GM18870 (cell line): ENCODE data around the gene RGS12.

ENCODE experiments used
- ATAC-seq: cut with Tn5 transposase; IDR thresholded peaks from one replicate; pipeline ENCODE4 v1.9.1; 2021; ENCODE audit warnings: moderate library complexity; ENCODE audit not compliant: unreplicated experiment

The RGS12 gene

DNA sequence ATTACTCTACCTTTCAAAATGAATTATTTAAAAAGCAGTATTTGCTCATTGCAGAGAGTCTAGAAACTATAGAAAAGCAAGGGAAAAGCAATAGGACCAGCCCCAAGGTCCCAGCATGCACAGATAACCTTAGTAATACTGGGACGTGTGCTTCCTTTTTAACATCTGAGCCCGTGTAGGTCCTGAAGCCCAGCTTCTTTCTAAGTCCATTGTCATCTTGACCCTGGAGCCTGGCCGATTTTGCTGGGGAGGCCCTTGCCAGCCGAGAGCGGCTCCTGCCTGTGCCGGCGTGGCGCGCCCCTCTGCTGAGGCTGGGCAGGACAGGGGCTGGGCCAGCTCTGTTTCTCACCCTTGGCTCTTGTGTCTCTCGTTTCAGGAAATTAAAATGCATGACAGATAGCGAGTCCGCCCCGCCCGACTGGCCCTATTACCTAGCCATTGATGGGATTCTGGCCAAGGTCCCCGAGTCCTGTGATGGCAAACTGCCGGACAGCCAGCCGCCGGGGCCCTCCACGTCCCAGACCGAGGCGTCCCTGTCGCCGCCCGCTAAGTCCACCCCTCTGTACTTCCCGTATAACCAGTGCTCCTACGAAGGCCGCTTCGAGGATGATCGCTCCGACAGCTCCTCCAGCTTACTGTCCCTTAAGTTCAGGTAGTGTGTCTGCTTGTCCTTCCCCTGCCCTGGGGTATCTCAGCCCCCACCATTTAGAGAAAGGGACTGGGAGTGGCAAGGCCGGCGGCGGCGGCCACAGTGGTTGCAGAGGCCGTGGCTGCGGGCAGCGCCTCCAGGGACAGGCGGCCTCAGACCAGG is 39.8 kb upstream of the RGS12 start:
- ATAC-seq, result no peak

DNA sequence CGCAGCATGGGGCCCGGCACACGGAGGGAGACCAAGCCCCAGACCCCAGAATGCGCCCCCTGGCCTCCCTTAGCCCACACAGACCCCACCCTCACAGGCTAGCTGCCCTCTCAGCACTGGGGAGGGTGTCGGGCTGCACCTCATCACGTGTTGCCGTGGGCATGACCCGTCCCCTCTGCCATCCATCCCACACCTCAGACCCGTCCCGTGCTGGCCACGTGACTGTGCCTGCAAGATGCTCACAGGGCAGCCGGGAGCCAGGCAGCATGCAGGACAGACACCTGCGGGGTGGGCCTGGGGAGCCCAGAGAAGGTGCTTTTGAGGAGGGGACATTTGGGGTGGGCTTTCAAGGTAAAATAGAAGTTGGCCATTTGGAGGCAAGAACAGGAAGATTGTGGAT is 39.0 kb upstream of the RGS12 start:
- ATAC-seq, result no peak

DNA sequence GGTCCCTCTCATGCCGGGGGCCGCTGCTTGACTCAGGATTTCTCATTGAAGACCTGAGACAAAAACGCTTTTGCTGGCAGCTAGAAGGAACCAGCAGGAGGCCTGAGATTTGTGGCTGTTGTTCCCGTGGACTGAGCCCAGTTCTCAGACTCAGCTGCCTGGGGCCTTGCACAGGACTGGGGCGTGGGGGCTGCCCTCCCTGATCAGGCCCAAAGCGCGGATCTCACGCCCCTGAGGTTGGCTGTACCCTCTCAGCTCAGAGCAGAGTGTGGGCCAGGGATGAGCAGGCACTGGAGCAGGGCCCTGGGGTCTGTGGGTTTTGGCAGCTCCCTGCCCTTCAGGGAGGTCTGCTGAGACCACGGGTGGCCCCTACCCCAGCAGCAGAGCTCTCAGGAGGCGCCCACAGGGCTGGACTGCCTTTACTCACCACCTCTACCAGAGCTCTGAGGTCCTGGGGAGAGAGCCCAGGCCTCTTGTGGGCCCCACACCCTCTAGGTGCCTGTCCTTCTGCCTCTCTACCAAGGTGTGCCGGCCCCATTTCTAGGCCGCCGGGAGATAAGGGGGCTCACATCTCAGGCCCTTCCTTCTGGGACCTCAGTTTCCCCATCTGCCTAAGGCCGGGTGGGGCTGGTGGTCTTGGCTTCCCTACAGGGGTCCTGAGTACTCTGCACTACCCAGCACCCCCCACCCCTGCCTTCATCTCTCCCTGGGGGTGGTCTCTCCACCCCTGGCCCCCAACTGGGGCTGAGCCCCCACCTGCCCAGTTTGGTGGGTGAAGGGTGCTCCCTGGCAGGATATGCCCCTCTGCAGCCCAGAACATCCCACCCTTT is 38.3 kb upstream of the RGS12 start:
- no peak for ATAC-seq

DNA sequence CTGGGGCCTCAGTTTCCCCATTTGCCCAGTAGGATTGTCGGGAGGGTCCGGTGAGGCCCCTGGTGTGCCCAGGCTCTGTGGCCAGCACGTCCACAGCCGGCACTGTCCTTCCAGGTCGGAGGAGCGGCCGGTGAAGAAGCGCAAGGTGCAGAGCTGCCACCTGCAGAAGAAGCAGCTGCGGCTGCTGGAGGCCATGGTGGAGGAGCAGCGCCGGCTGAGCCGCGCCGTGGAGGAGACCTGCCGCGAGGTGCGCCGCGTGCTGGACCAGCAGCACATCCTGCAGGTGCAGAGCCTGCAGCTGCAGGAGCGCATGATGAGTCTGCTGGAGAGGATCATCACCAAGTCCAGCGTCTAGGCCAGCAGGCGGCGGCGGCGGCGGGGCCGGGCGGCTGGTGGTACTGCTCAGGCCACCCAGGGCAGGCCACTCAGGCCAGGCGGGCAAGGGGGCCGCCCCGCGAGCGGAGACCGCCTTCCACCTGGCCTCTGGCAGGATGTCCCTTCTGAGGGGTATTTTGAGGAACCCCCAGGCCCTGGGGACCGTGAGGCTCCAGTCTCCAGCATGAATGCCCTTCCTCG is 37.1 kb upstream of the RGS12 start:
- no peak for ATAC-seq

DNA sequence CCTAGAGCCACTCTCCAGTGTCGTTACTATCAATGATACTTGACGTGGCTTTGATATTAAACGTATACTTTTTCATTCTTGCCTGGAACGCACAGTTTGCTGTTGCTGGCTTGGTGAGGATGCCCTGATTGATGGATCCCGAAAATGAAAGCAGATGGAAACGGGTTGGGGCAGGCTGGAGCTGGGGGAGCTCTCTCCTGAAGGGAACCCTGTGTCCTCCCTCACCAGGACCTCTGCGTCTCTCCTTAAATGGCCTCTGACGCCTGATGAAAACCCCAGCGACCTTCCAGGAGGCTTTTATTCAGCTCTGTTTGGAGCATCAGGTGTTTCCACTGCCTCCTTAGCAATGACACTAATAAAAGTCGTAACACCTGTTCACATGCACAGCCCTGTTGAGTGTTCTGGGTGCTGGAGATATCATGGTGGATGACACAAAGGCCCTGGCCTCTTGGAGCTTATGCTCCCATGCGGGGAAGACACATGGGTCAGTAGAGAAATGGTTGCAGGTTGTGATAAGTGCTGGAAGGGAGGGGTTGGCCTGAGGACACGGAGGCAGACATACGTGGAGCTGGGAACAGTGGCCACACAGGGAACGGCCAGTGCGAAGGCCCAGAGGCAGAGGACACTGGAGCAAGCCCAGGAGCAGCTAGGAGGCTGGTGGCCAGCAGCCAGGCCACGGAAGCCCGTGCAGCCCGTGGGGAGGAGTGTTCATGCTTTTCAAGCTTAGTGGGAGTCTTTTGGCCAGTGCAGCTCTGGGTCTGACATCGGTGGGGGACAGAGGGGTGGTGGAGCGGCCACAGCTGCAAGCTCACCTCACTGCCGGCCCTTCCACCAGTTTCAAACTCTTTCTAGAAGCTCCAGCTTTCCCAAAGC is 36.4 kb upstream of the RGS12 start:
- no peak for ATAC-seq

- no peak for ATAC-seq
Measured at GRCh38 chr4:3257103-3257555, 35.7 kb upstream of the RGS12 start.

GRCh38 chr4:3257556-3258482 is 35.0 kb upstream of the RGS12 start:
- ATAC-seq, result no peak

- no peak for ATAC-seq
Measured at GRCh38 chr4:3261411-3262207, 31.2 kb upstream of the RGS12 start.

GRCh38 chr4:3262208-3263052 is 30.4 kb upstream of the RGS12 start:
- ATAC-seq, result no peak

DNA sequence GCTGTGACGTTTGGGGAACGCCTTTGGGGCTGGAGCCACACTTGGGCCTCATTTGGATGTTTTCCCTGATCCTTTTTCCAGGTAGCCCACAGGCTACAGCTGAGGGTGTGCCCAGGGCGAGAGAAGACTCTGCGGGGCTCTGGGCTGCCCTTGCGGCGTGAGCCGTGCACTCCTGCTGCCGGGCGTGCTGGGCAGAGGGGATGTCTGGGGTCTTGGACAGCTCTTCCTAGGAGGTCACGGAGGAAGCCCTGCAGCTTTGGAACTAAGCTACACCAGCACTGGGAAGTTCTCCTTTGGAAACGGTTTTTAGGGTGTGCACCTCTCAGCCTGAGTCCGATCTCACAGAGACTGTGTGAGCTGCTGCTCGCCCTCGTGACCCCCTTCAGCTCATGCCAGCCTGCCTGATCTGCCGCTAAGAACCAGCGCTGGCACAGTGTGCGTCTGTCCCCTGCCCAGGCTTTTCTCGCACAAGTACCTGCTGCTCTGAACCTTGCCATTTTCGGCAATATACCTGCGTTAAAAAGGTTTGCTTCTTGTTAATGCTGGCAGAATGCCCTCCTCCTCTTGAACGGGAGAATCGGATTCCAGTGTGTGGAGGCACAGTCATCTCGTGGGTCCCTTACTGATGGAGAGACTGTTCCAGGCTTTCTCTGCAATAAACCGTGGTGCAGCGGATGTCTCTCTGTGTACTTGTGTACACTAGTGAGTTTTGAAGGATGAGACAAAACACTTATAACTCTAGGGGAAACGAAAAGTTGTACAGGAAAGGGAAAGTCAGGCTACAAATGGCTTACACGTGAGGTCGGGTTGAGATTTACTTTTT is 29.6 kb upstream of the RGS12 start:
- ATAC-seq, result no peak

DNA sequence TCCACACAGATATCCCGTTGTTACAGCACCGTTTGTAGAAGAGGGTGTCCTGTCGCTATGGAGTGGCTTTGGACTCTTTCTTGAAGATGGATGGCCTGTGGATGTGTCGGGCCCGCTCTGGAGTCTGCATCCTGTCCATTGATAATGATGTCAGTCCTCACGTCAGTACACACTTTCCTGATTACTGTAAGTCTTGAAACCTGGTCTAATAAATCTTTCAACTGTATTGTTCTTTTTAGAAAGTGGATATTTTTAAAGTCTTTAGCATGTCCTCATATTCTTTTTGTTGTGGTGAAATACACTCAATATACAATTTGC is 29.0 kb upstream of the RGS12 start:
- ATAC-seq, result no peak

- ATAC-seq, result no peak
Measured at GRCh38 chr4:3266076-3266475, 26.7 kb upstream of the RGS12 start.

DNA sequence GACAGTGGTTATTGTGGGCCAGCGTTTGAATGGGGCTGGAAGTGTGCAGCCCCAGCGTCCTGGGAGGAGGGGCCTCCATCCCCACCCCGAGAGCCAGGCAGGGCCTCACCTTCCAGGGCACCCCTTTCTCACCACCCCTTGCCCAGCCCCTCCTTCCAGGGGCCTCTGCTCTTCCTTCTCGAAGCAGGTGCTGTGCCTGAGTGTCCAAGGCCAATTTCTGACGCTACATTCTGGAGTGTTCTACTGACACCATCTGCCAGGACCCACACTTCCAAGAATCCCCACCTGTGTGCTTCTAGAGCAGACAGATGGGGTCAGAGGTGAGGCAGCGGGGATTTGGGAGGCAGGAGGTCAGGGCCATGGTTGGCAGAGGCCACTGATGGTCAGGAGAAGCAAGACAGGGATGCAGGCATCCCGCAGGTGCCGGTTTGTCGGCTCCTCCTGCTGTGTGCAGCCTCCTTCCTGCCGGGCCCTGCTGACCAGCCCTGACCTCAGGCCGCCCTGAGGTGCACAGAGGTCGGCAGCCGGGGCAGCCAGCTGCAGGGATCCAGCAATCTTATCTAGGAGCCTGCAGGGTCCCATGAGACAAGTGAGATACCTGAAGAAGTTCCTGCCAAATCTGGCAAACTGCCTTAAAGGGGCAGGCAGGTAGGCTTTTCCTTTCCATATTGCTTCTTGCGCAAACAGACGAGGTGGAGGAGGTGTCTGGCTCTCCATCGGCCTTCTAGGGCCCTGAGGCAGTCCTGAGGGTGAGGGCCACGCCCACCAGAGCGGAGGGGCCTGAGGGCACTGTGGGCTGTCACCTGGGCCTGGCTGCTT is 25.0 kb upstream of the RGS12 start:
- ATAC-seq, result no peak

GRCh38 chr4:3268395-3269104 is 24.3 kb upstream of the RGS12 start:
- ATAC-seq, result no peak

- no peak for ATAC-seq
Measured at GRCh38 chr4:3269105-3269927, 23.5 kb upstream of the RGS12 start.
